Prostate gland (tissue), 2 donors: ENCODE results near the gene IGSF23.

Experiments
- POLR2A ChIP-seq: fragments of 450-650 bp; IDR thresholded peaks from one replicate; pipeline ENCODE4 v1.6.1; 2016; ENCODE audit warnings: antibody characterized with exemption, mild to moderate bottlenecking
- TF ChIP-seq, protein P1 (sequence below), 4 experiments: fragments of 200-600 bp in 2 of 4; fragments of 450-650 bp in 2 of 4; sonication (generic) in 2 of 4; IDR thresholded peaks; 1 replicate in 3 of 4; 2 replicates in 1 of 4; pipeline ENCODE4 v1.5.1; 2016 to 2019; ENCODE audit warnings: antibody characterized with exemption in 4 of 4, mild to moderate bottlenecking in 2 of 4, moderate library complexity in 2 of 4

- TF ChIP-seq, protein P1, sequence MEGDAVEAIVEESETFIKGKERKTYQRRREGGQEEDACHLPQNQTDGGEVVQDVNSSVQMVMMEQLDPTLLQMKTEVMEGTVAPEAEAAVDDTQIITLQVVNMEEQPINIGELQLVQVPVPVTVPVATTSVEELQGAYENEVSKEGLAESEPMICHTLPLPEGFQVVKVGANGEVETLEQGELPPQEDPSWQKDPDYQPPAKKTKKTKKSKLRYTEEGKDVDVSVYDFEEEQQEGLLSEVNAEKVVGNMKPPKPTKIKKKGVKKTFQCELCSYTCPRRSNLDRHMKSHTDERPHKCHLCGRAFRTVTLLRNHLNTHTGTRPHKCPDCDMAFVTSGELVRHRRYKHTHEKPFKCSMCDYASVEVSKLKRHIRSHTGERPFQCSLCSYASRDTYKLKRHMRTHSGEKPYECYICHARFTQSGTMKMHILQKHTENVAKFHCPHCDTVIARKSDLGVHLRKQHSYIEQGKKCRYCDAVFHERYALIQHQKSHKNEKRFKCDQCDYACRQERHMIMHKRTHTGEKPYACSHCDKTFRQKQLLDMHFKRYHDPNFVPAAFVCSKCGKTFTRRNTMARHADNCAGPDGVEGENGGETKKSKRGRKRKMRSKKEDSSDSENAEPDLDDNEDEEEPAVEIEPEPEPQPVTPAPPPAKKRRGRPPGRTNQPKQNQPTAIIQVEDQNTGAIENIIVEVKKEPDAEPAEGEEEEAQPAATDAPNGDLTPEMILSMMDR (IDR thresholded peaks at IDR 0.05) = no peak
- TF ChIP-seq POLR2A = no peak
These were observed 16.8 kb upstream of the IGSF23 start for GRCh38 chr19:44596428-44597130.
